A549 (cell line): ENCODE results near the gene MTHFS.

Experiments used
- CEBPB ChIP-seq, 2 experiments: fragments of >200 bp in 1 of 2; sonication (Bioruptor Twin) in 1 of 2; formaldehyde crosslinking in 1 of 2; IDR thresholded peaks; 2 replicates each; pipeline ENCODE4 v1.6.1; 2012 to 2016
- CHD2 ChIP-seq: fragments of 150-350 bp; IDR thresholded peaks from 2 replicates; pipeline ENCODE4 v1.6.1; 2014; ENCODE audit warnings: low read length; ENCODE audit not compliant: partially characterized antibody
- CTCF ChIP-seq: fragments of >200 bp; sonication (Bioruptor Twin); formaldehyde crosslinking; IDR thresholded peaks from 3 replicates; pipeline ENCODE4 v1.5.1; 2016
- HEYL ChIP-seq: fragments of 250-450 bp; sonication (Bioruptor Pico); IDR thresholded peaks from 2 replicates; pipeline ENCODE4 v1.8.0; 2021; ENCODE audit warnings: mild to moderate bottlenecking, moderate library complexity
- MAX ChIP-seq: IDR thresholded peaks from 2 replicates; pipeline ENCODE4 v1.6.1; 2012
- POLR2A ChIP-seq: IDR thresholded peaks from 2 replicates; pipeline ENCODE4 v1.6.1; 2012; ENCODE audit warnings: mild to moderate bottlenecking, low read length
- RAD21 ChIP-seq, 2 experiments: fragments of >200 bp in 1 of 2; sonication (Bioruptor Twin) in 1 of 2; formaldehyde crosslinking in 1 of 2; IDR thresholded peaks in 1 of 2; conservative IDR thresholded peaks in 1 of 2; 2 replicates in 1 of 2; 3 replicates in 1 of 2; pipeline ENCODE4 v1.6.1; 2012 to 2018; ENCODE audit warnings: inconsistent platforms in 1 of 2
- RARB ChIP-seq: fragments of 250-450 bp; sonication (Bioruptor Pico); IDR thresholded peaks from 2 replicates; pipeline ENCODE4 v1.8.0; 2021; ENCODE audit warnings: mild to moderate bottlenecking, moderate library complexity
- REST ChIP-seq: fragments of 200-600 bp; sonication (generic); IDR thresholded peaks from 2 replicates; pipeline ENCODE4 v1.6.1; 2016; ENCODE audit warnings: antibody characterized with exemption, mild to moderate bottlenecking, moderate library complexity

- TF ChIP-seq CTCF (no peak), REST (no peak), CEBPB (IDR thresholded peaks at IDR 0.05) (no peak), POLR2A (no peak), MAX (no peak), RARB (CRISPR knock-in tag) (no peak), HEYL (CRISPR knock-in tag) (no peak), CHD2 (no peak), RAD21 (conservative IDR thresholded peaks at IDR 0.05 in 1 of 2, IDR thresholded peaks at IDR 0.05 in 1 of 2) (no peak)
These were observed 68.4 kb downstream of the MTHFS start for GRCh38 chr15:79828447-79828846.
